HG03139 (cell line): ENCODE data around the gene SLC15A5.

Experiments used
- ATAC-seq: cut with Tn5 transposase; IDR thresholded peaks from one replicate; pipeline ENCODE4 v1.9.1; 2021; ENCODE audit not compliant: unreplicated experiment

Gene SLC15A5, protein sequence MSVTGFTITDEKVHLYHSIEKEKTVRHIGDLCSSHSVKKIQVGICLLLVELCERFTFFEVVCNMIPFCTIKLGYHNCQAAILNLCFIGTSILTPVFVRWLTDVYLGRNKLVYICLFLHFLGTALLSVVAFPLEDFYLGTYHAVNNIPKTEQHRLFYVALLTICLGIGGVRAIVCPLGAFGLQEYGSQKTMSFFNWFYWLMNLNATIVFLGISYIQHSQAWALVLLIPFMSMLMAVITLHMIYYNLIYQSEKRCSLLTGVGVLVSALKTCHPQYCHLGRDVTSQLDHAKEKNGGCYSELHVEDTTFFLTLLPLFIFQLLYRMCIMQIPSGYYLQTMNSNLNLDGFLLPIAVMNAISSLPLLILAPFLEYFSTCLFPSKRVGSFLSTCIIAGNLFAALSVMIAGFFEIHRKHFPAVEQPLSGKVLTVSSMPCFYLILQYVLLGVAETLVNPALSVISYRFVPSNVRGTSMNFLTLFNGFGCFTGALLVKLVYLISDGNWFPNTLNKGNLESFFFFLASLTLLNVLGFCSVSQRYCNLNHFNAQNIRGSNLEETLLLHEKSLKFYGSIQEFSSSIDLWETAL

GRCh38 chr12:16277585-16277984 lies at the start of gene SLC15A5:
TSS of gene SLC15A5 (minus strand) at chr12:16277685. CDS start at chr12:16277685, 0 bp downstream.
- no peak for ATAC-seq

DNA sequence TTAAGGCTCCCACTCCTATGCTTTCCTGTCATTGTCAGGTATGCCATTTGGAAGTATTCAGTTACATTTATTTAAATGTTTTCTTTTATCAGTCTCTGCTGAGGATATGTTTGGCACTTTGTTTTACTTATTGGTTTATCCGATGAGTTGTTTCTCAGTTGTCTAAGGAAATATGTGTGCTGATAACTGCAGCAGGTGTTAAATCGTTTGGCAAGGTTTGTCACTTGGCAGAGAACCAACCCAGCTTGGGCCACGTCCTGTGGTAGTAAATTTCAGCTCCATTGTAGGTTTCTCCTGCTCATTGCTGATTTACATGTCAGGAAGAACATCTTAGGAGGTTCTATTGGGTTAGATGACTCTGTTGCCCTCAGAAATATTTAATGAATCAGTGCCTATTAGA lies 47.9 kb upstream of the SLC15A5 start:
- ATAC-seq = no peak

- no peak for ATAC-seq
Measured at GRCh38 chr12:16324772-16325171, 47.3 kb upstream of the SLC15A5 start.

- ATAC-seq = no peak
Measured at GRCh38 chr12:16324272-16324671, 46.8 kb upstream of the SLC15A5 start.

DNA sequence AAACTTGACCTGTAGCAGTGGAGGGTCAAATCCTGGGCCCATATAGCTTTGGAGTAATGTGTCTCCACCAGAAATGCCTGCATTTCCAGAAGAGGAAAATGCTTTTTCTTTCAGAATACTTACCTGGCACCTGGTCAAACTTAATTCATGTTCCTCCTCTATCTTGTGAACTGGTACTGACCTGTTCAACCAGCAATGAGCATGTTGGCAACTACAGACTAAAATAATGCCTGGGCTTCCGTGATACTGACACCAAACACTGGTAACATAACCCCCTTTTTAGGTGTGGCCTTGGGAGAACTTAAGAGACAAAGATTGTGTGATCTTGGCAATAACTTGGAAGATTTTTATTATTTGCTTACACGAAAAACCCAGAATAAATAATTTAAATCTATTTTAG lies 46.2 kb upstream of the SLC15A5 start:
- ATAC-seq = no peak

- no peak for ATAC-seq
Measured at GRCh38 chr12:16323010-16323409, 45.5 kb upstream of the SLC15A5 start.

DNA sequence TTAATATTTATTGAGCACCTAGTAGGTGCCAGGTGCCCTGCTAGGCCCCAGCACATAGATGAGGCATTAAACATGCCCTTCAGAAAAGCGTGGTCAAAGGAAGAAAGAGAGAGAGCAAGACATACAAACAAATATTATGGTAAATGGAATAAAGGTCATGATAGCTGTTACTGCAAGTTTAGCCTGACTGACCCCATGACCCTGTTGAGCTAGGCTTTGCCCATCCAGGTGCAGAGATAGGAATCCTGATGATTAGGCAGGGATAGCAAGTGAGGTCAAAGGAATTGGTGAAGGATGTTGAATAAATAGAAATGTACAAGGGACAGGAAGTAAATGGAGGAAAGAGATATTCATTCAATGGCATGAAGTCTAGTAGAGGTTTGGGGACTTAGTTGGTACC lies 33.4 kb upstream of the SLC15A5 start:
- no peak for ATAC-seq

GRCh38 chr12:16307856-16308475 lies 30.5 kb upstream of the SLC15A5 start:
- no peak for ATAC-seq

DNA sequence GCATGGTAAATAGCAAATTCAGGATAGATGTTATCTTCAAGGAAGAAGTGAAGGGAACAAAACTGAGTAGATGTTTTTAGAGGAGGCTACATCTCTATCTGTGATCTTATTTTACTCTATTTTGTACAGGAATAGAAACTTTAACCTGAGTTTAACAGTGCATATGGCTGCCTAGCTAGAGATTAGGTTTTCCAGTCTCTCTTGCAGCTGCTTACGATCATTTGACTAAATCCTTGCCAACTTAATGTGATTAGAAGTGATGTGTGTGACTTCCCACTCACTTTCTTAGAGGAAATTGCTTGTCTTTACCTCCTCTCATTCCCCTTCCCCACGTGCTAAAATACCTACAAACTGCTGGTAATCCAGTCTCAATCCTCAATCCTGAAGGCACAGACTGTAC lies 26.5 kb upstream of the SLC15A5 start:
- ATAC-seq = no peak

- ATAC-seq = no peak
Measured at GRCh38 chr12:16300736-16301135, 23.3 kb upstream of the SLC15A5 start.

- ATAC-seq = no peak
Measured at GRCh38 chr12:16300122-16300521, 22.6 kb upstream of the SLC15A5 start.

GRCh38 chr12:16299403-16299802 lies 21.9 kb upstream of the SLC15A5 start:
- ATAC-seq = no peak

DNA sequence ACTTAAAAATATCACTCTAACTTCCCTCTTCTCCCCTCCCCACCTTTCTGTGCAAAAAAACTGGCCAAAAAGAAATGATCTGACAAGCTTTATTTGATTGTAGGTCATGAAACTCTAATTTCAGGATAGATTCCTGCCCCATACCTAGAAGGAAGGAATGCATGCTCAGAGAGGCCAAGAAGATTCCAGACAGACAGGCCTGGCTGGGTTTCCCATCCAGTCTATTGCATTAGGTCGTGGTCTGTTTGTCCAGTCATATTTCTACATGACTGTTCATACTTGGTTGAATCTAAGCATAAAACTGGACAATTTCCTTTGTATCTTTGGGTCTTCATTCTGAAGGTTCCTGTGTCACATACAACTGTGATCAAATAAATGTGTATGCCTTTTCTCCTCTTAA lies 20.0 kb upstream of the SLC15A5 start:
- ATAC-seq = no peak

- no peak for ATAC-seq
Measured at GRCh38 chr12:16294376-16294956, 17.0 kb upstream of the SLC15A5 start.

- ATAC-seq = no peak
Measured at GRCh38 chr12:16291032-16291431, 13.5 kb upstream of the SLC15A5 start.

DNA sequence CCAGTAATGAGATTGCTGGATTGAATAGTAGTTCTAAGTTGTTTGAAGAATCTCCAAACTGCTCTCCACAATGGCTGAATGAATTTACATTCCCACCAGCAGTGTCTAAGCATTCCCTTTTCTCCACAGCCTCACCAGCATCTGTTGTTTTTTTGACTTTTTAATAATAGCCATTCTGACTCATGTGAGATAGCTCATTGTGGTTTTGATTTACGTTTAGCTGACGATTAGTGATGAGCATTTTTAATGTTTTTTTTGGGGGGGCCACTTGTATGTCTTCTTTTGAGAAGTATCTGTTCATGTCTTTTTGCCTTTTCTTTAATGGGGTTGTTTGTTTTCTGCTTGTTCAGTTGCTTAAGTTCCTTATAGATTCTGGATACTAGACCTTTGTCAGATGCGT lies 8.1 kb upstream of the SLC15A5 start:
- no peak for ATAC-seq

DNA sequence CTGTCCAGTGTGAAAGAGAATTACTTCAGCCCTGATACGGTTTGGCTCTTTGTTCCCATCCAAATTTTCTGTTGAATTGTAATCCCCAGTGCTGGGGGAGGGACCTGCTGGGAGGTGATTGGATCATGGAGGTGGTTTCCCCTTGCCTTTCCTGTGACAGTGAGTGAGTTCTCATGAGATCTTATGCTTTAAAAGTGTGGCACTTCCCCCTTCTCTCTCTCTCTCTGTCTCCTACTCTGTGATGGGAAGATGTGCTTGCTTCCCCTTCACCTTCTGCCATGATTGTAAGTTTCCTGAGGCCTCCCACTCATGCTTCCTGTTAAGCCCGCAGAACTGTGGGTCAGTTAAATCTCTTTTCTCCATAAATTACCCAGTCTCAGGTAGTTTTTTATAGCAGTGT lies 5.5 kb upstream of the SLC15A5 start:
- no peak for ATAC-seq

- no peak for ATAC-seq
Measured at GRCh38 chr12:16282081-16282480, 4.6 kb upstream of the SLC15A5 start.

GRCh38 chr12:16281157-16281556 lies 3.7 kb upstream of the SLC15A5 start:
- no peak for ATAC-seq

DNA sequence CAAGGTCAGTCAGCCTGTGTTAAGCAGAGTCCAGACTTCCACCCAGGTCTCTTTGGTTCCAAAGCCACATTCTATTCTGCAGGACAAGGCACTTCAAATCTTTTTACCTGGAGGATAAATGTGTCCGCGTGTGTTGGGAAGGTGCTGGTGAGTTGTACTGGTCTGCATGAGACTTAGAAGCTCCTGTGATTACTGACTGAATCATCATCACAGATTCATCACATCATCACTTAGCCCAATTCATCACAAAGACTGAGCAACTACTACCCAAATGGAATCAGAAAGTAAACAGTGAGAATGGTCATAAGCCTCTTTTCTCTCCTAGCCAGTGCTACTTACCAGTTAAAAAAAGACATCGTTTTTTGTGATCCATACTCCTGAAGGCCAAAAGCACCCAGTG lies 5.3 kb downstream of the SLC15A5 start:
- ATAC-seq = no peak

DNA sequence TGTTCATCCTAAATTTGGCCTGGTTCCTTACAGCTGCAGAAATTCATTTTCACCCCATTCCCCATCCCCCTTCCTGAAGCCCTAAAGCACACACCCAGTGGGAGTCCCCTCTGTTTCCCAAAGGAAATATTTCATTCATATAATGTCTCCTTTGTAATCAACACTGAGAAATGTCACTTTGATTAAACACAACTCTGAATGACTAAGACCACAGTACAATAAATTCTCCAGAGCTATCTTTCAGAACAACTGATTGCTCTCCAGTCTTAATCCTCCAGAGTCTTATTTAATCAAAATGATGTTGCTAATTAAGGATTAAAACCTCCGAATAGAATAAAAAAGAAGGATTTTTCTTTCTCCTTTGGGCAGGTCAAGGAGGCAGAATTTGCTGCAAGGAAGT lies 6.4 kb downstream of the SLC15A5 start:
- no peak for ATAC-seq

DNA sequence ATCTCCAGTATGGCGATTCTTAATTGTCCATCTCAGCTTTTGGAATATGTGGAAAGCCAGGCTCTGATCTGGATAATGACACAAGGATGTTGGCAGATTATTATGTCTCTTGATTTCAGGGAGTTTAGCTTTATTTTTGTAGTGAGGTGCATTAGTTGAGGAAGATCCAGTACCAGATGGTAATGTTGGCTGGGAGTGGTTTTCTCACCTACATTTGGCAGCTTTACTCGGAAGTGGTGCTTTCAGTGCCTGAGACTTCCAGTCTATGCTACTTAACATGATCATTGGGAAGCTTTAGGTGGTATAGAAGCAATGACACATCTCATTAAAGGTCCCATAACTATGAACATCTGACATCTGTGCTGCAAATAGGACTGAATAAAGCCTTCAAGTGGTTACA lies 7.5 kb downstream of the SLC15A5 start:
- no peak for ATAC-seq
